ENCODE measurements around the gene RPS28. TPM values are rescaled to one million over a fixed set of nuclear protein-coding genes. Genes with fewer than 3 reads are reported as not detected.
"Not testable (repeated sequence)": the region's sequence is repeated elsewhere in the genome, so short reads cannot be mapped to it uniquely, and the experiment has no call there.

Gene RPS28
- total RNA-seq, 8 experiments from 2014 or later = 550 to 1,110 (median 1,001) TPM

- no peak for ATAC-seq (replicated peaks in 6 of 8)
- Histone ChIP-seq H3K27ac (no peak overlapping the region), H3K4me3 (no peak overlapping the region), H3K4me1 (replicated peaks in 1 of 2) (peaks cover 8 to 11% of the 10 kb centered on the region in 2 donors)
- in situ Hi-C loops (cut with MboI; ENCODE audit: low pct_unique_long_range_greater_than_20kb in 2 of 9, low sequenced_read_pairs in 9 of 9, unreplicated experiment in 9 of 9) = no loop called here
- WGBS, 10 experiments = 86 to 100% (median 94%) methylated on average over 5 to 15 of the region's 17 CpGs; no CpG with 5 or more reads in 6 of the 10 experiments
These were observed 10.8 kb upstream of the RPS28 start for GRCh38 chr19:8310342-8311055.

- ATAC-seq (replicated peaks in 6 of 8) = peak in 2 of 8 experiments; percentile 9 to 20
- in situ Hi-C loops (cut with MboI; ENCODE audit: low pct_unique_long_range_greater_than_20kb in 2 of 9, low sequenced_read_pairs in 9 of 9, unreplicated experiment in 9 of 9) = no loop called here
- no peak overlapping the region for H3K4me3 ChIP-seq
- 20 to 100% (median 94%) methylated on average over 1 to 4 of the region's 16 CpGs; no CpG with 5 or more reads in 4 of the 10 experiments for WGBS, 10 experiments
- H3K27ac ChIP-seq = no peak overlapping the region
- peaks cover 8 to 11% of the 10 kb centered on the region in 2 donors for H3K4me1 ChIP-seq (replicated peaks in 1 of 2)
These were observed 9.6 kb upstream of the RPS28 start for GRCh38 chr19:8311461-8312260.

DNA sequence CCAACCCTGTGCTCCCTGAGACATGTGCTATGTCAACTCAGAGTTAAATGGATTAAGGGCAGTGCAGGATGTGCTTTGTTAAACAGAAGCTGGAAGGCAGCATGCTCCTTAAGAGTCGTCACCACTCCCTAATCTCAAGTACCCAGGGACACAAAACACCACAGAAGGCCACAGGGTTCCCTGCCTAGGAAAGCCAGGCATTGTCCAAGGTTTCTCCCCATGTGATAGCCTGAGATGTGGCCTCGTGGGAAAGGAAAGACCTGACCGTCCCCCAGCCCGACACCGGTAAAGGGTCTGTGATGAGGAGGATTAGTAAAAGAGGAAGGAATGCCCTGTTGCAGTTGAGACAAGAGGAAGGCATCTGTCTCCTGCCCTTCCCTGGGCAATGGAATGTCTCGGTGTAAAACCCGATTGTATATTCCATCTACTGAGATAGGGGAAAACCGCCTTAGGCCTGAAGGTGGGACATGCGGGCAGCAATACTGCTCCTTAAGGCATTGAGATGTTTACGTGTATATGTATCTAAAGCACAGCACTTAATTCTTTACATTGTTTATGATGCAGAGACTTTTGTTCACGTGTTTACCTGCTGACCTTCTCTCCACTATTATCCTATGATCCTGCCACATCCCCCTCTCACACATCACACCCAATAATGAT lies 6.2 kb upstream of the RPS28 start:
- H3K27ac ChIP-seq; ATAC-seq (replicated peaks in 6 of 8); H3K4me3 ChIP-seq; H3K4me1 ChIP-seq (replicated peaks in 1 of 2); in situ Hi-C loops (cut with MboI; ENCODE audit: low pct_unique_long_range_greater_than_20kb in 2 of 9, low sequenced_read_pairs in 9 of 9, unreplicated experiment in 9 of 9): not testable (repeated sequence)
- WGBS, 10 experiments = 82 to 100% (median 100%) methylated on average over 1 to 5 of the region's 11 CpGs; no CpG with 5 or more reads in 2 of the 10 experiments

- ATAC-seq (replicated peaks in 6 of 8) = no peak
- Histone ChIP-seq H3K4me1 (replicated peaks in 1 of 2) (peaks cover 6 to 8% of the 10 kb centered on the region in 2 donors), H3K4me3 (no peak overlapping the region), H3K27ac (no peak overlapping the region)
- in situ Hi-C loops (cut with MboI; ENCODE audit: low pct_unique_long_range_greater_than_20kb in 2 of 9, low sequenced_read_pairs in 9 of 9, unreplicated experiment in 9 of 9) = no loop called here
- 40 to 100% (median 90%) methylated on average over 2 to 5 of the region's 14 CpGs; no CpG with 5 or more reads in 3 of the 10 experiments for WGBS, 10 experiments
These were observed 4.8 kb upstream of the RPS28 start for GRCh38 chr19:8316351-8317125.

DNA sequence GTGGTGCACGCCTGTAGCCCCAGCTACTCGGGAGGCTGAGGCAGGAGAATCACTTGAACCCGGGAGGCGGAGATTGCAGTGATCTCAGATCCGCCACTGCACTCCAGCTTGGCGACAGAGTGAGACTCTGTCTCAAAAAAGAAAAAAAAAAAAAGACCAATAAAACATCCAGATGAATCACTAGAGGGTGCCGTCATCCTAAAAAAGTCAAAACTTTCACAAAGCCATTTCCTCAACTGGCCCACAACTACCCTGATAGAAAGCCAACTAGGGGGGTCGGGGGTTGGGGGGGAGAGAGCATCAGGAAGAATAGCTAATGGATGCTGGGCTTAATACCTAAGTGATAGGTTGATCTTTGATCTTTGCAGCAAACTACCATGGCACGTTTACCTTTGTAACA lies 2.5 kb upstream of the RPS28 start:
- 71 to 100% (median 89%) methylated on average over 1 to 9 of the region's 9 CpGs; no CpG with 5 or more reads in 4 of the 10 experiments for WGBS, 10 experiments
- in situ Hi-C loops (cut with MboI; ENCODE audit: low pct_unique_long_range_greater_than_20kb in 2 of 9, low sequenced_read_pairs in 9 of 9, unreplicated experiment in 9 of 9) = not testable (repeated sequence)

GRCh38 chr19:8319807-8320520 lies 1.3 kb upstream of the RPS28 start:
- peak overlapping the region; percentile 73 to 96 (median 87) for H3K4me3 ChIP-seq
- in situ Hi-C loops (cut with MboI; ENCODE audit: low pct_unique_long_range_greater_than_20kb in 2 of 9, low sequenced_read_pairs in 9 of 9, unreplicated experiment in 9 of 9) = no loop called here
- ATAC-seq (replicated peaks in 6 of 8) = no peak
- peaks cover 16 to 19% of the 10 kb centered on the region in 2 donors for H3K4me1 ChIP-seq (replicated peaks in 1 of 2)
- H3K27ac ChIP-seq = peak overlapping the region; percentile 93 to 98
- WGBS, 10 experiments = 47 to 88% (median 77%) methylated on average over 4 to 18 of the region's 19 CpGs

More for the DNA sequence above, 2.5 kb upstream of the RPS28 start:
- ATAC-seq (replicated peaks in 6 of 8); H3K27ac ChIP-seq; H3K4me3 ChIP-seq: not testable (repeated sequence)
- peaks cover 16 to 19% of the 10 kb centered on the region in 2 donors for H3K4me1 ChIP-seq (replicated peaks in 1 of 2)

DNA sequence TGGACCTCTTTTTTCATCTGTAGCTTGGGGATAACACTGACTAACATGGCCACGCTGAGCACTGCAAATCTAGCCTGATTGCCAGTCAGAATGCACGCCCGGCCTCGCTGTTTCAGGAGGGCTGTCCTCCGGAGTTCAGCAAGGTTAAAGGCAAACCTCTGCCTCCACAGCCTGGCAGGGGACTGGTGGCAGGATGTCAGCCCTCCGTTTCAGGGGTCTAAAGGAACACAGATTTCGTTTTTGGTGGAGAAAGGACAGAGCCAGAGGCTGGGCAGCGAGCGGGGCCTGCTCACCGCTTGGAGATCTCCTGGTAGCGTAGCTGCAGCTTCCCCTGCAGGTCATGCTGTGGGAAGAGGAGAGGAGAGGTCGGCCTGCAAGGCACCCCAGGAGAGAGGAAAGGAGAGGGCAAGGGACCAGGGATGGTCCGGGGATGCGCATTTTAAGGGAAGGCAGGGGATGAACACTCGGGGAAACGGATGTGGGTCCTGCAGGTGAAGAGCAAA lies 681 bp upstream of the RPS28 start:
- H3K4me1 ChIP-seq (replicated peaks in 1 of 2) = peaks cover 16 to 19% of the 10 kb centered on the region in 2 donors
- peak overlapping the region; percentile 93 to 98 for H3K27ac ChIP-seq
- WGBS, 10 experiments = 0 to 3% (median 0%) methylated on average over 1 to 9 of the region's 16 CpGs; no CpG with 5 or more reads in 2 of the 10 experiments
- in situ Hi-C loops (cut with MboI; ENCODE audit: low pct_unique_long_range_greater_than_20kb in 2 of 9, low sequenced_read_pairs in 9 of 9, unreplicated experiment in 9 of 9) = no loop called here
- peak overlapping the region; percentile 73 to 96 (median 87) for H3K4me3 ChIP-seq
- ATAC-seq (replicated peaks in 6 of 8) = peak; percentile 16 to 42 (median 24)

GRCh38 chr19:8321986-8322637 lies 816 bp downstream of the RPS28 start:
- WGBS, 10 experiments = 0 to 36% (median 20%) methylated on average over 1 to 11 of the region's 30 CpGs; no CpG with 5 or more reads in 3 of the 10 experiments
- in situ Hi-C loops (cut with MboI; ENCODE audit: low pct_unique_long_range_greater_than_20kb in 2 of 9, low sequenced_read_pairs in 9 of 9, unreplicated experiment in 9 of 9) = no loop called here
- no peak for ATAC-seq (replicated peaks in 6 of 8)
- H3K27ac ChIP-seq = peak overlapping the region; percentile 93 to 98
- peak overlapping the region; percentile 73 to 96 (median 87) for H3K4me3 ChIP-seq
- peaks cover 16 to 19% of the 10 kb centered on the region in 2 donors for H3K4me1 ChIP-seq (replicated peaks in 1 of 2)

- WGBS, 10 experiments = 65 to 83% (median 75%) methylated on average over 2 to 4 of the region's 7 CpGs; no CpG with 5 or more reads in 7 of the 10 experiments
- Histone ChIP-seq H3K27ac (no peak overlapping the region), H3K4me1 (replicated peaks in 1 of 2) (peaks cover 16 to 19% of the 10 kb centered on the region in 2 donors), H3K4me3 (peak overlapping the region; percentile 73 to 96 (median 87))
- in situ Hi-C loops (cut with MboI; ENCODE audit: low pct_unique_long_range_greater_than_20kb in 2 of 9, low sequenced_read_pairs in 9 of 9, unreplicated experiment in 9 of 9) = no loop called here
- no peak for ATAC-seq (replicated peaks in 6 of 8)
These were observed 1.3 kb downstream of the RPS28 start for GRCh38 chr19:8322638-8322997.

- WGBS, 10 experiments = 100% methylated on average over 1 of the region's 1 CpG; no CpG with 5 or more reads in 9 of the 10 experiments
- H3K27ac ChIP-seq = no peak overlapping the region
- no peak overlapping the region for H3K4me3 ChIP-seq
- peaks cover 16 to 19% of the 10 kb centered on the region in 2 donors for H3K4me1 ChIP-seq (replicated peaks in 1 of 2)
- in situ Hi-C loops (cut with MboI; ENCODE audit: low pct_unique_long_range_greater_than_20kb in 2 of 9, low sequenced_read_pairs in 9 of 9, unreplicated experiment in 9 of 9) = no loop called here
- no peak for ATAC-seq (replicated peaks in 6 of 8)
These were observed 2.5 kb downstream of the RPS28 start for GRCh38 chr19:8323781-8324185.
